Skeletal muscle satellite cell (primary cell): ENCODE data around the gene CHADL.

Source experiments
- H3K27me3 ChIP-seq: 2 replicates; pipeline ENCODE4 v1.7.0; 2013; ENCODE audit warnings: low read length; ENCODE audit not compliant: control insufficient read depth, insufficient read depth
- H3K36me3 ChIP-seq: 2 replicates; pipeline ENCODE4 v1.7.0; 2013; ENCODE audit warnings: mild to moderate bottlenecking, control low read depth, low read length; ENCODE audit not compliant: insufficient read depth
- H3K4me1 ChIP-seq: 2 replicates; pipeline ENCODE4 v1.7.0; 2013; ENCODE audit warnings: low read length; ENCODE audit not compliant: control insufficient read depth, insufficient read depth
- H3K4me2 ChIP-seq: 2 replicates; pipeline ENCODE4 v1.7.0; 2013; ENCODE audit warnings: mild to moderate bottlenecking, low read length
- H3K4me3 ChIP-seq: 2 replicates; pipeline ENCODE4 v1.7.0; 2013; ENCODE audit warnings: low read length
- H3K9ac ChIP-seq: 2 replicates; pipeline ENCODE4 v1.7.0; 2013; ENCODE audit warnings: mild to moderate bottlenecking, low read depth, low read length, moderate library complexity
- H3K9me3 ChIP-seq: replicated peaks from 2 replicates; pipeline ENCODE4 v1.7.0; 2013; ENCODE audit warnings: mild to moderate bottlenecking, control low read depth, low read length

The CHADL gene

DNA sequence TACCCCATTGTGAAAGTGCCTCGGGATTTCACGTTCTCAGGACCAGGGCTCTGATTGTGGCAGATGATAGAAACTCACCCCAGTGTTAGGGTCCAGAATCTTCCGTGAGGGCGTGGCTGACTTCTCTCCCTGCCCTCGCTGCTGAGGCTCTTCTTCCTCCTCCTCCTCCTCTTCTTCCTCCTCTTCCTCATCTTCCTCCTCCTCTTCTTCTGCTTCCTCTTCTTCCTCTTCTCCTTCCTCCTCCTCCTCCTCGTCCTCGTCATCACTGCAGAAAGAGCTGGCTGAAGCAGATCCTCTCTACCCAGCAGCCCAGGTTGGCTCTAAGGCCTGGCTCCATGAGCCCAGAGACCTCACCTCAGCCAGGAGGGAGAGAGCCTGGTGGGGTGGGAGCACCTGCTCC, 13.5 kb upstream of the CHADL start:
- H3K4me3 ChIP-seq = no peak overlapping the region
- H3K36me3 ChIP-seq = peaks cover 92% of the 10 kb centered on the region
- peaks cover 17% of the 10 kb centered on the region for H3K4me1 ChIP-seq
- no peaks in the 10 kb centered on the region for H3K27me3 ChIP-seq
- H3K9me3 ChIP-seq = no peaks in the 10 kb centered on the region
- no peak overlapping the region for H3K9ac ChIP-seq
- no peak overlapping the region for H3K4me2 ChIP-seq

DNA sequence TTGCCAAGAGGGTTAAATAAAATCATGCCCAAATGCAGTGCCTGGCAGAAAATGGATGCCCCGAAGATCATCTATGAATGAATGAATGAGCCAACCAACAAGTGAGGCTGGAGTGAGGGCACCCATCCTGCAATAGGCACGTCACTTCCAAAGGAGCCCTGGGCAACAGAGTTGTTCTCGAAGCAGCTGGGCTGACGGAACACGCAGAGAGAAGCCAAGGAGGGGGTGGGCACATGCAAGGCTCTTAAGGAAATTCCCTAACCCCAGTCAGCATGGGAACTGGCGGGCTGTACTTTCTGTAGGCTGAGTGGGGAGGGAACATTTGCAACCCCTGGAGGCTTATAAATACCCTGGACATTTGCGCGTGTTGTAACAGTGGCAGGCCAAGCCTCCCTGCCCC, 11.6 kb upstream of the CHADL start:
- Histone ChIP-seq H3K27me3 (no peaks in the 10 kb centered on the region), H3K4me2 (no peak overlapping the region), H3K4me3 (no peak overlapping the region), H3K4me1 (peaks cover 16% of the 10 kb centered on the region), H3K9ac (no peak overlapping the region), H3K9me3 (no peaks in the 10 kb centered on the region), H3K36me3 (peaks cover 95% of the 10 kb centered on the region)

DNA sequence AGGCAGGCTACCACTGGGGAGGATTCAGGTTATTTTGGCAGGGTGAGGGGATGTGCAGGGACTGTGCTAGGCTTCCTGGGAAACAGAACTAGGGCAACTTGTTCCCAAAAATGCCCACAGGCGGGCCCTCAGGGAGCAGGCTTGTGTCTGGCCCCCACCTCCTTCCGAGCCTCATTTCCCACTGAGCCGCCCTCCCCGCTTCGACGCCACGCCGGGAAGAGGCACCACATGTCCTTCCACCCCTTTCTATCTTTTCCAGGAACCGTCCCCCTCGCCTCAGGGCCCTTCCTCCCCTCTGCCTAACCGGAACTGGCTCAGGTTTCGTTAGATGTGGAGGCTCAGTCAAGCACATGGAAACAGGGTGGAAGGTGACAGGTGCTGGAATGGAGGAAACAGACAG, 9.4 kb upstream of the CHADL start:
- no peak overlapping the region for H3K9ac ChIP-seq
- H3K4me1 ChIP-seq = no peaks in the 10 kb centered on the region
- no peaks in the 10 kb centered on the region for H3K9me3 ChIP-seq
- no peak overlapping the region for H3K4me3 ChIP-seq
- no peak overlapping the region for H3K4me2 ChIP-seq
- H3K27me3 ChIP-seq = no peaks in the 10 kb centered on the region
- peaks cover 92% of the 10 kb centered on the region for H3K36me3 ChIP-seq

DNA sequence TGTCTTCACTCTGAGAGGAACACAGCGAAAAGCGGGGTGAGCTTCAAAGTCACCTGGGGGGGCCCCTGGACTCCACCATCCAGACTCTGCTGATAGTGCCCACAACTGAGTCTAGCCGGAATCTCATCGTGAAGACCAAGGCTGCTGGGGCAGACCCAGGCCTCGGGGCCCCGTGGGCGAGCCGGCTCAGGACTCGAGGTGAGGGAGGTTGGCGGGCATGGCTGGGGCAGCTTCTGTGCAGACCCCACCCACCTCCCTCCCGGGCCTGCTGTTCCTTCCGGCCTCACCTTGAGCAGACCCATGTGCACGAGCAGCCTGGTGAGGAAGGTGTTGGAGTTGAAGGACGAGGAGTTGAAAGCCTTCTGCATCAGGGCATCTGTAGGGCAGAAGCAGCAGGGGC, 8.7 kb upstream of the CHADL start:
- Histone ChIP-seq H3K4me2 (no peak overlapping the region), H3K27me3 (no peaks in the 10 kb centered on the region), H3K36me3 (peaks cover 95% of the 10 kb centered on the region), H3K9me3 (no peaks in the 10 kb centered on the region), H3K9ac (no peak overlapping the region), H3K4me3 (no peak overlapping the region), H3K4me1 (no peaks in the 10 kb centered on the region)

DNA sequence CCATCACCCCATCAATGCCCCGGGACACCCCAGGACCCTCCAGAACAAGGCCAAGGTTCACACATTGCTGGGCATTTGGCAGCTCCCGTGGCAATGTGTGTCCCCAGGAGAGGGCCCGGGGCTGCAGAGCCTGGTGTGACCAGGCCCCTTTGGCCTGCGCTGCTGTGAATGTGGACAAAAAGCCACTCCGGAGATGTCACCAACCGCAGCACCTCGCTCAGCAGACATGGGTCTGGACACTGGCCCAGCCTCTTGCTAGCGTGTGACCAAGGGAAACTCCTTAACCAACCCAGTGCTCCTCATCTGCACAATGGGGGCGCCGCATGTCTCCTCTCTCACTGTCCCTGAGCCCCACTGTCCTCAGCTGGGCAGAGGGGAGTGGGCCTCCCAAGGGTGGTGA, 8.0 kb upstream of the CHADL start:
- H3K9me3 ChIP-seq = no peaks in the 10 kb centered on the region
- no peaks in the 10 kb centered on the region for H3K4me1 ChIP-seq
- peaks cover 93% of the 10 kb centered on the region for H3K36me3 ChIP-seq
- no peak overlapping the region for H3K4me2 ChIP-seq
- H3K27me3 ChIP-seq = no peaks in the 10 kb centered on the region
- no peak overlapping the region for H3K9ac ChIP-seq
- H3K4me3 ChIP-seq = no peak overlapping the region

DNA sequence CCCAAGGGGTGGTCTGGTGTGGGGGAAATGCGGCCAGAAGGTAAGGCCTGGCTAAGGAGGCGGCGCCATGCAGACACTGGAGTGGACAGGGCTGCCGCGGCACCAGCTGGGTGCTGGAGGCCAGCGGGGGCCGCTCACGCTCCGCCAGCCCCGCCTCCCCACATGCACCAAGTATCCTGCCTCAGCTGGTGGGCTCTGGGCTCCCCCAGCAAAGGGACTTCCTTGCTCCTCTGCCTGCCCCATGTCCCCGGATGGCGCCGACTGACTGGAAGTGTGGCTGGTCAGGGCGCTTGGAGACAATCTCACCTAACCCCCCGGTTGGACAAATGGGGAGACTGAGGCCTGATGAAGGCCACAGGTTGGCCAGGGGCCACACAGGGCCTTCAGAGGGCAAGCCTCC, 7.6 kb upstream of the CHADL start:
- H3K4me2 ChIP-seq = no peak overlapping the region
- no peak overlapping the region for H3K4me3 ChIP-seq
- no peaks in the 10 kb centered on the region for H3K27me3 ChIP-seq
- H3K36me3 ChIP-seq = peaks cover 89% of the 10 kb centered on the region
- no peaks in the 10 kb centered on the region for H3K9me3 ChIP-seq
- no peak overlapping the region for H3K9ac ChIP-seq
- H3K4me1 ChIP-seq = no peaks in the 10 kb centered on the region

DNA sequence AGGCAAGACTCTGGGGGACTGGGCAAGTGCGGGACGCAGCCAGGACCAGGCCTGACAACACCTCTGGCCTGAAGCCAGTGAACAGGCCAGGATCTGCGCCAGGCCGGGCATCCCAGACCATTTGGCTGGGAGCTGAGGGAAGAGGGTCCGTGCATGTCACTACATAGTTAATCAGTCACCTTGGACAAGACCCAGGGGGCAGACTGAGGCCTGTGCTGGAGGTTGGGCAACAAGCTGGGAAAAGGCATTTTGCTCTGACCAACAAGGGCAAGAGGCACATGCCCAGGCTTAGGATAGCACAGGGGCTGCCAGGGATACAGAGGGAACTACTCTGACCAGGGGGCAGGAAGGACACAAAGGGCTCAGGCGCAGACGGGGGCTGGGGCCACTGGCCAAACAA, 7.0 kb upstream of the CHADL start:
- Histone ChIP-seq H3K9me3 (no peaks in the 10 kb centered on the region), H3K9ac (no peak overlapping the region), H3K27me3 (no peaks in the 10 kb centered on the region), H3K4me2 (no peak overlapping the region), H3K4me3 (no peak overlapping the region), H3K36me3 (peaks cover 83% of the 10 kb centered on the region), H3K4me1 (no peaks in the 10 kb centered on the region)

DNA sequence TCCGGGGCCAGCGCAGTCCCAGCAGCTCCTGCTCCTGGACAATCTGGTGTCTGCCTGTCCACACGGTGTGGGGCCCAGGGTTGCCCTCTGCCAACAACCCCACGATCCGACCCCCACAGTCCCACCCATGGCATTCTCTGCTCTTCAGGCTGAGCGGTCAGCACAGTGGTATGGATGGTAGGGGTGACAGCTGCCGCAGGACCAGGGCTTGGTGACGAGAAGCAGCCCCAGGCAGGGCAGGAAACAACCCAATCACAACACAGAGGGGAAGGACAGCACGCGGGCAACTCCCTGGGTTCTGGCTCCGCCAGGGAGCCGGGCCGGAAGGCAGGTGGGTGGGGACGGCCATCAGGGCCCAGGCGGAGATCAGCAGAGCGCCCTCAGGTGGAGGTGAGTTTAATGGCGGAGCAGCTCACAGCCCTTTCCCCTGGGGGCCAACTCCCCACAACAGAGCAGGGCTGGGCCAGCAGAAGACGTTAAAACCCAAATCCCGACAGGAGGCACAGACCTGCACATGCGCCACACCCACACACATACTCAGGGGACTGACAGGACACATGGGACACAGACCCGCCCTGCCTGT, 5.3 kb upstream of the CHADL start:
- H3K36me3 ChIP-seq = peaks cover 68% of the 10 kb centered on the region
- no peak overlapping the region for H3K9ac ChIP-seq
- no peak overlapping the region for H3K4me3 ChIP-seq
- H3K27me3 ChIP-seq = no peaks in the 10 kb centered on the region
- H3K9me3 ChIP-seq = no peaks in the 10 kb centered on the region
- peaks cover 3% of the 10 kb centered on the region for H3K4me1 ChIP-seq
- H3K4me2 ChIP-seq = no peak overlapping the region

DNA sequence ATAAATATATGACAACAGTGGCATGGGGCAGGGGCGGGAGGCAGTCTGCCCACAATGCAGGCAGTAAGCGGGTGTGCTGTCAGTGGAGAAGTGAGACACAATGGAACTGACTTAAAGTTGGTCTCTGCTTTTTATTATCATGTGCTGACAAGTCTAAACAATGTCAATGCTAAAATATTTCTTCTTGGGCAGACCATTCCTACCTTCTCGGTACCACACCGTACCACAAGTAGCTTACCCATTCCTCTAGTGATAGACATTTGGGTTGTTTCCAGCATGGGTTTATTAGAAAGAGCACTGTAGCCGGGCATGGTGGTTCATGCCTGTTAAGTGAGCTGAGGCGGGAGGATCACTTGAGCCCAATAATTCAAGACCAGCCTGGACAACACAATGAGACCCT, 2.6 kb upstream of the CHADL start:
- H3K36me3 ChIP-seq = peaks cover 42% of the 10 kb centered on the region
- H3K4me1 ChIP-seq = peaks cover 4% of the 10 kb centered on the region
- H3K4me3 ChIP-seq = no peak overlapping the region
- no peaks in the 10 kb centered on the region for H3K9me3 ChIP-seq
- no peaks in the 10 kb centered on the region for H3K27me3 ChIP-seq
- H3K9ac ChIP-seq = no peak overlapping the region
- no peak overlapping the region for H3K4me2 ChIP-seq

DNA sequence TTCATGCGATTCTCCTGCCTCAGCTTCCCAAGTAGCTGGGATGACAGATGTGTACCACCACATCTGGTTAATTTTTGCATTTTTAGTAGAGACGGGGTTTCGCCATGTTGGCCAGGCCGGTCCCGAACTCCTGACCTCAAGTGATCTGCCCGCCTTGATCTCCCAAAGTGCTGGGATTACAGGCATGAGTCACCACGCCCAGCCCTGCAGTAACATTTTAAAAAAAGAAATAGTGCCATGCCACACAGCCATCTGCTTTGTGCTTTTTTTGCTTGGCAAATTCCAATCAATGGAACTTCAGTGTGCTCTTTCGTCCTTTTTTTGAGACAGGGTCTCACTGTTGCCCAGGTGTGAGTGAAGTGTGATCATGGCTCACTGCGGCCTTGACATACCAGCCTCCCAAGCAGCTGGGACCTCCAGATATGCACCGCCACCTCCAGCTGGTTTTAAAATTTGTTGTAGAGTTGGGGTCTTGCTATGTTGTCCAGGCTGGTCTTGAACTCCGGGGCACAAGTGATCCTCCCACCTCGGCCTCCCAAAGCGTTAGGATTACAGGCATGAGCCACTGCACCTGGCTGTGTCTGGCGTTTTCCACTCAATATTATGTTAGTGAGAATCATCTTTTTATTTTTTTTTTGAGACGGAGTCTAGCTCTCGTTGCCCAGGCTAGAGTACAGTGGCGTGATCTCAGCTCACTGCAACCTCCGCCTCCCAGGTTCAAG, 1.8 kb upstream of the CHADL start:
- no peak overlapping the region for H3K4me2 ChIP-seq
- H3K4me3 ChIP-seq = no peak overlapping the region
- H3K4me1 ChIP-seq = peaks cover 12% of the 10 kb centered on the region
- H3K36me3 ChIP-seq = peaks cover 34% of the 10 kb centered on the region
- H3K27me3 ChIP-seq = no peaks in the 10 kb centered on the region
- H3K9me3 ChIP-seq = no peaks in the 10 kb centered on the region
- no peak overlapping the region for H3K9ac ChIP-seq

DNA sequence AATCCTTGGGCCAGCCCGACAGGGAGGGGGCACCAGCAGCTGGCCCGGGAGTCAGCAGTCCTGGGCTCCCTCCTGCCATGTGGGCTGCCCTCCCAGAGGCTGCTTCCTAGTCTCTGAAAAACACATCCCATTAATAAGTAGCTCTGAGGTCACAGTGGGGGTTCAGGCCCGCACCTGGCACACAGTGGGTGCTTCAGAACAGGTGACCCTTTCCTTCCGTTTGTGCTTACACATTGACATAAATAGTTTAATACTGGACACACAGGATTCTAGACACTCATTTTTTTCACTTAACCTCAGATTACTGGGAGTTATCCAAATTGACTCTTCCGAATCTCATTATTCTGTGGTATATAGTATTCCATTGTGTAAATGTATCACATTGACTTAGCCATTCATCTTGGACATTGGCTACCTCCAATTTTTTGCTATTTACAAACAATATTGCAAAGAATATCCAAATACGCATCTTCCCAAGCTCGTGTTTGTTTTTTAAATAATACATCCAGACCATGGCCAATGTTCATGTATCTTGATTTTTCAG, 474 bp upstream of the CHADL start:
- Histone ChIP-seq H3K9me3 (no peaks in the 10 kb centered on the region), H3K36me3 (peaks cover 23% of the 10 kb centered on the region), H3K4me2 (no peak overlapping the region), H3K27me3 (no peaks in the 10 kb centered on the region), H3K9ac (no peak overlapping the region), H3K4me3 (no peak overlapping the region), H3K4me1 (peaks cover 15% of the 10 kb centered on the region)
